ENCODE measurements around the gene TMEM9. TPM values are rescaled to one million over a fixed set of nuclear protein-coding genes. Genes with fewer than 3 reads are reported as not detected.

TMEM9 gene
- polyA plus RNA-seq, 5 donors: 129 to 155 (median 137) TPM

DNA sequence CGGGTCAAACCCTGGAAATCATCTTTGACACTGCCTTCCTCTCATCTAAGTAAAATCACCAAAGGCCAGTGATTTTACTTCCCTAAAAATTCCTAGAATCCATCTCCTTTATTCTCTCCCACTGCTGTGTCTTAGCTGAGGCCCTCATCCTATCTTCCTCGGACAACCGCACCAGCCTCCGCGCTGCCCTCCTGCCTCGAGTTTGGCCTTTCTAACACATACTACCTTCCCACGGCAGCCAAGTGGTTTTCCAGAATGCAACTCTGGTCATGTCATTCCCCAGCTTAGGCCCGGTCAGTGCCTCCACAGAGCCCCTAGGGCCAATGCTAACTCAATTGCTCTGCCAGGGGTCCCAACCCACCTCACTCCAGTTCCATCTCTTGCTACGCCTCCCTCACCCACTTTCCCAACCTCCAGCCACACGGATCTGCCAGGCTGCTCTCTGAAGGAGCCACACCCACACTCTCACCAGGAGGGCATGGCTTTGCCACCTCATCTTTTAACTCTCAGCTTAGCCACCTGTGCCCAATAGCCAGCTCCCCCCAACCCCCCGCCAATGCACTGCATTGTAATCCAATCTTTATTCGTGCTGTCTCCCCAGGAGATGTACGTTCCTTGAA is 6.8 kb downstream of the TMEM9 start:
- no peak for DNase-seq

DNA sequence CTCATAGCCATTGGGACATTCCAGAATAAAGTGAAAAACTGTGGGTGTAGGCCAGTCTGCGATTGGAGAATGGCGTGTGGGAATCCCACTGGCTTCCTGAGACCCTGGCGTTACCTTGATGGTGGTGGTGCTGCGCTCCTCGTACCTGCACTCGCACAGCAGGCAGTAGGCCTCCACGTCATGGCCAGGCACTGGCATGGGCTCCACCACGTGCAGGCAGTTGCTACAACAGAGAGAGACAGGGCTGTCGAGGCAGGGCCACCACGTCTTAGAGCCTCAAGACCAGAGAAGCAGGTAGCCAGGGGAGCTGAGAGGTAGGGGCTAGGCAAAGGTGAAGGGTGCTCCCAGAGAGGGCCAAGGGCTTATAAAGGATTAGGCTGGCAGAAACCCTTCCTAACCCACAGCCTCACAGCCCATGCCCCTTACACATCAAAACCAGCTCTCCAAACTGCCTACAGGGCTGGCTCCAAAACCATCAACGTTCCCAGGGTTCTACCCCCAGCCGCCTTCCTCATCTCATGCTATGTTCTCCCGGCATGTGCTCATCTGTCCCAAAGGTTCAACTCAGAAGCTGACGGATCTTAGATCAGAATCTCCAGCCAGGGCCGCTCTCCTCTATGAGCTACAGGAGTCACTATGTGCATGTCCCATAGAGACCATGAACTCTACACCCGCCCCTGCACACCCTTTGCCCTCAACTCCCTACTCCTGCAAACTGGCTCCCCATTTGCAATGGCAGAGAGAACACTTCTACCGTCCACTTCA is 7.5 kb downstream of the TMEM9 start:
- DNase-seq: no peak

DNA sequence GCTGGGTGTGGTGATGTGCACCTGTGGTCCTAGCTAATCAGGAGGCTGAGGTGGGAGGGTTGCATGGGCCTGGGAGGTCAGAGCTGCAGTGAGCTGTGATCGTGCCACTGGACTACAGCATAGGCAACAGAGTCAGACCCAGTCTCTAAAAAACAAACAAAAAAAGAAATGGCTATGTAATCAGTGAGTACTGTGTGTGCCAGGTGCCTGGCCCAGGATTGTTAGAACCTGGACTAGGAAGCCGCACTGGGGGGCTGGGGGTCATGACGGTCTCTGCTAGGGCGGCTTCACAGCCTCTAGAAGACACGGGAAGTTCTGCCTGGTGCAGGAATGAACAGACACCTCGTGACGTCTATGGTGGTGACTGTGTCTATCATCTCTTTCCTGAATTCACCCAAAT is 8.5 kb downstream of the TMEM9 start:
- no peak for DNase-seq

DNA sequence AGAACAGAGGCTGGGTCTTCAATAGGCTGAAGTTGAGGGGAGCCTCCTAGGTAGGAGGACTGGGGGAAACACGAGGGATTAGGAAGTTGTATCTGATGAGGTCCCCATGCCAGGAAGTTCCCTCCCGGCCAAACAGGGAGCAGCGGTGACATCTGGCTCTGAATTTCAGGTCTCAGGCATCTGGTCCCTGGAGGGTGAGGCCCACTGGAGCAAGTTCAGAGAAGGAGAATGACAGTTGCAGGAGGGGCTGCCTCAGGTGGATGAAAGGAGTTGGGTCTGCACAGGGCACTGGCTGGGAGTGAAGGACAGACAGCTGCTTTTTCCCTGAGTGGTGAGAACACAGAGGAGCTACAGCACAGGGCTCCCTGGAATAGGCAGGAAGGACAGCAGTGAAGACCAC is 9.1 kb downstream of the TMEM9 start:
- no peak for DNase-seq

DNA sequence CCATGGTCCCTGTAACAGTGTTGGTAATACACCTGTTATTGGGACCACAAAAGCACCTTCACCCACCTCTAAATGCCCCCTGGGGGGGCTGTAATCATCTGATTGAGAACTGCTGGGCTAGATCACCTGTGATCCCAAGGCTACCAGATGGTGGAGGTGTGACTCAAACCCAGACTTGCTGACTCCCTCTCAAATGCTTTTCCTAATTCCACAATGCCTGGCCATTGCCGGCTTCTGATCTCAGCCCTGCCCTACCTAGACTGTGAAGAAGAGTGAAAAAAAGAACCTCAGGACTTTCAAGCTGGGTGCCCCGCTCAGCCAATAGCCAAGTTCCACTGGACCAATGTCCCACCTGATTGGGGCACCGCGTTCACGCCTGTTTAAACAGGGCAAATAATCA is 9.6 kb downstream of the TMEM9 start:
- DNase-seq: no peak

DNA sequence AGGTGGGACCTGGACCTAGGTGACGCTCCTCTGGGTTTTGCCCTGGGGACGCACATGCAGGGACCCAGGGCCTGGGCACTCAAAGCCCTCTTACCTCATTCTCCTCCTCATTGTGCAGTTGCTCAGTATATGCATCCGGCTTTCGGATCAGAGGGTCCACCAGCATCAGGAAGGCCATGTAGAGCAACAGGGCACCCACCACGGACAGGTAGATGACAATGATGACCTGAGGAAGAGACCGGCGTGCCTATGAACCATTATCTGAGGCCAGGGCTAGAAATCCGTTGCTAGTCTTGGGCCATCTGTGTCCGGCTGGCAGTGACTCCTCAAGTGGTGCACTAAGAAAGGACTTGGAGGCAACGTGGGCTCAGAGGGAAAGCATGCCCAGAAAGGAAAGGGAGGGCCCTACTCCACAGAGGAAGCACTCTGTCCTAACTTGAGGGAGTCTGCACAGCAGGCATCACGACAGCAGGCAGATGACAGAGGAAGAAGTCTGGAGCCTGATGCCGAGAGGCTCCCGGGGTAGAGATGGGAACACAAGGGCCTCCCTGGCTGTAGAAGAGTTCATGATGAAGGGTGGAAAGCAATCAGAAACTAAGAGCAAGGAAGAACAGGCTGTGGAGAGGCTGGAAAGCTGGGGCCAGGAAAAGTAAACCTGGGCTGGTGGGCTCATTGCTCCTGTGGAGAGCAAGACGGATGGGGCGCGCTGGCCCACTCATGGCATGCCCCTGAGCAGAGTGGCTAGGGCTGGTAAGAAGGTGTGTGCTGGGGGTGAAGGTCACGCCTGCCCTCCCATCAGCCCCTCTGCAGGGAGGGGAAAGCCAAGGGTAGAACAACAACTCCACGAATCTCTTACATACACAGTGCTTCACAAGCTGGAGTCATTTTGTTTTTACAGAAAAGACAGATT is 10.3 kb downstream of the TMEM9 start:
- no peak for DNase-seq

DNA sequence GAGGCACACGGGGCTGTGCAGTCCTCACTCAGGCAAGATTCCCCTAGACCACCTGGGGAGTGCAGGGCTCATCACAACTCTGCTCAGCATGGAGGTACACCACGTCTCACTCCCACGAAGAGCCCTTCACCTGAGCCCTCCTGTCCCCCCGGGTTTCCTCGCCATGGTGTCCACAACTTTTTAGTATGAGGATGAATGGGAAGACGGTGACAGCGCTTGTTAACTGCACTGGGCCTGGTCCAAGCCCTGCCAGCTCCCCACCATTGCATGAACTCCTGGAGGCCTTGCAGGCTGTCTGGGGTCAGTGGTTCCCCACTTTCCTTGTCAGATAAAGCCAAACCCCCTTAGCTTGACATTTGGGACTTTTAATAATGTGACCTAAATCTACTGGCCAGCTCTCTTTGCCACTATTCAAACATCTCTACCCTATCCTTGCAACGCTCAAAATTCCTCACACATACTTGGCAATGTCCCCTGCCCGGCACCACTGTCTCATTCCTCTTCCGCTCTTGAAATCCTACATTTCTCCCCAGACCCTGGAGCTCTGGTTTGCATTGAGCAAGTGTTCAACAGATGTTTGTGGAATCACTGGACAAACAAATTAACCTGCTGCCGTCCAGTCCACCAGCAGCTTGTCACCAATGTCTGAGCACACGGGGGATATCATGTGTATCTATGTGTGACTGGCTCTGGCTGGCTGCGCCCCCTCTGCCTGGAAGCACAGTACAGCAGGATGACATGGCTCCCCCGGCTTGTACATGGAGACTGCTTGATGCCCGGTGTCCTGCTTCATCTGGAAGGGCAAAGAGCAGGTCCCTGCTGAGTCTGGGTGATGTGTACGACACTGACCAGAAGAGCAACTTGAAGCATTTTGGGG is 11.2 kb downstream of the TMEM9 start:
- DNase-seq: no peak

DNA sequence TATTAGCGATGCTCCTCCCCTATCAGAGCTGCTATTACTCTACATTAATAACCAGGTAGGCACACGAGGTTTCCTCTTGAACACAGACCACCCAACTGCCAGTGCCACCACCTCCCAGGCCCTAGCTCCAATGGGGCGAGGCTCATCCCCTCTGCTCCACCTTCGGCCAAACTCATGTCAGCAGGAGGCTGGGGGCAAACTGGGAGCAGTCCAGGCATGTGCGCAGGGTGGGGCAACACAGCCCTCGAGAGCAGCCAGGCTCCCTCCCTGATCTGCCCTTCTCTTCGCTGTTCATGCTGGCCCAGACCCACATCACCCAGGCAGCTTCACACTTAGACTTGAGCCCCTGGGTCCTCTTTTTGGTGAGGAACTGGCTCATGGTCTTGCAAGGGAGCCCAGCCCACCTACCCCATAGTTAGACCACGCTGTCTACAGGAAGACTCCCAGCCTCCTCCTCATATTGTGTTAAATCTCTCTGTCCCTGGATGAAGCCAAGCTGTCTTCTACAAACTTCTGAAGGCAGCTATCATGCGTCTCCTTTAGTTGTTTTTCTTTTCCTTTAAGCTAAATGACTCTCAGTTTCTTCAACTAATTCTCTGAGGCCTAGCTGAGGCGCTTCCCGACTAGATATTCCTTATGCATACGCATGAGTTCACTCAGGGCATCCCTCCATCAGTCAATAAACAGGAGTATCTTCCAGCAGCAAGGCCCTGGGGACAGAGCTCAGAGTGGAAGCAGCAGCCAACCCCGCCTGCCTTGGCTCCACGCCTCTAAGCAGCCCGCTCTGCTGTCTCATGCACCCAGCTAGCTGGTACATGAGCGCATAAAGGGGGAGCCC is 12.0 kb downstream of the TMEM9 start:
- no peak for DNase-seq

DNA sequence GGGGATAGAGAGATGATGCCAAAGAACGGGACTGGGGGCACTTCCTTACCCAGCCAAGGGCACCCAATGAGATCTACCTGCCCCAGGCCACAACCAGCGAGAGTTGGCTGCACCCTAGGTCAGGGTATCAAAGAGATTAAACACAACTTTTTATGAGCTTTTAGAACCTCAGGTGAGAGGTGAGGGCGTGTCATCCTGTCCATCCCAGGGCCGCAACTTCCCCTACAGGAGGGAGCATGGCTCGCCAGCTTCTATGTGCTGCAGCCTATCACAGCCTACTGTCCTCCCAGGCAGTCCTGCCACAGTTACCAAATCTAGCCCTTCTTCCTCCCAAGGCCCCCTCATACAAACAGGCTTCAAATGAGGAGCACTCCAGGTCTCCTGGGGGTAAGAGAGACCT is 12.9 kb downstream of the TMEM9 start:
- DNase-seq: no peak

DNA sequence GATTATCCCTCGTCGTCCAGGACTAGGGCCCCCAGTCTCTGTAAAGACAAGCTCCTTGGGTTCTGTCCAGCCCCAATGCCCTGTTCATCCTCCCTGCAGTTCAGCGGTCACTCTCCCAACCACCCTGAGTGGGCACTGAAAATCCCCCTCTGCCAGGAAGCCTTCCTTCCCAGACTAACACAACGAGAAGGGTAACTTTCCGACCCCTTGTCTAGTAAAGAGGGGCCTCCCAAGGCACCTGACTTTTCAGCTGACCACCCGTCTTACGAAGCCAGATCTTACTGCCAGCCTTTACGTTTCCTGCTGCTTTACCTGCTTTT is 13.4 kb downstream of the TMEM9 start:
- DNase-seq: no peak

DNA sequence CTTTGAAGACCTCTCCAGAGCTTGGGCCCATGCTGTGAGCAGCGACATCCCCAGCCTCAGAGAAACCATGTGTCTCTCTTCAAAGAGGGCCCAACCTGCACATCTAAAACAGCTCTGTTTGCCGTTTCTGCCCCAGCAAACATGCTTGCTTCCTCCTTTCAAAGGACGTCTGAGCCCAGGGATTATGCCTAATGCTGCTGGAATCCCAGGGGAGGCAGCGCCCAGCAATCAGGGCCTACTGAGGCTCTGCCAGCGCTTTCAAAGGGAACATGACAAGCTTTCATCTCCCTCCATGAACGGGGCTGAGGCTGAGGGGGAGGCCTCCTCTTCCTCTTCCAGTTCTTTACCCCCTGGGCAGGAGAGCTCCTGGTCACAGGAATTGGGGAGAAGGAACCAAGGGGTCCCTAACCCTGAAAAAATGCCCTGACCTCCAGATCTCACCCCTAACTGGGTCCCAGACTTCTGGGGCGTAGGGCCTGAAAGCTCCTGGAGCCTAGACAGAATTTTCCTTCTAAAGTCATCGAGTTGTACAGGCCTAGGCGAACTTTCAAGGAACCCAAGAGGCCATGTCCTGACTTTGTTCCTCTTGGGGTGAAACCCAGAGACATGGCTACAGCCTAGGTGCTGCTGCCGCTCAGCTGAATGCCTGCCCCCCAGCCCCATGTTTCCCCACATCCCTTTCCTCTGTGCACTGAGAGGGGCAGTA is 13.9 kb downstream of the TMEM9 start:
- DNase-seq: no peak

DNA sequence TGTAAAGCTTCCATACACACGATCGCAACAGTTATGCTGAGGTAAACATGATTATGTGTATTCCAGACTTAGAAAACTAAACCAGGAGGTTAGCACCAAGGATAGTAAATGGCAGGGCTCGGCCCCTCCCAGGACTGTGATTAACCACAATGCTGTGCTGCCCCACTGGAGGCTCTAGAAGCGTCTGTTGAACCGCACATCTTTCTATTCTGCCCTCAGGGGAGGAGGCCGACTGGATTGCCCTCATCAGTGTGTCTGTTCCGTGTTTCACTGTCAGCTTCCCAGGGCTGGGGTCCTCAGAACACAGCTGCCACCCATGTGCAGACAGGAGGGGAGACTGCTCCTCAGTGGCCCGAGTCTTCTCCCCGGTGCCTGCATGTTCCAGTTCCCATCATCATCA is 14.5 kb downstream of the TMEM9 start:
- no peak for DNase-seq

DNA sequence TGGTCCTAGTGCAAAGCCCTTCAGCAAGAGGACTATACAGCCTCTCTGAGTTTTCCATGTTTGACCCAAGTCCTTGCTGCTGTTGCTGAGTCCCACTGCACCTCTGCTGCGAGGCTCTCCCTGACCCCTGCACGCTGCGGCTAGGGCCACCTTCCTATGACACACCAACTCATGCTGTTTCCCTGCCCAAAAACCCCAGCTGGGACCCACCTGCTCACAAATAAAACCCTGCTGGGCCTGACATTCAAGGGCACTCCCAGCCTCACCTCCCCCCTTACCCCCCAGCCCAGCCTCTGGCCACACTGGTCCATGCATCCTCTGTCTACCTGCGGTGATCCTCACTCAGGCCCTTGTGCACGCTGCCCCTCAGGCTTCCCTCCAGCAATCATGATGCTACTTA is 15.0 kb downstream of the TMEM9 start:
- no peak for DNase-seq

DNA sequence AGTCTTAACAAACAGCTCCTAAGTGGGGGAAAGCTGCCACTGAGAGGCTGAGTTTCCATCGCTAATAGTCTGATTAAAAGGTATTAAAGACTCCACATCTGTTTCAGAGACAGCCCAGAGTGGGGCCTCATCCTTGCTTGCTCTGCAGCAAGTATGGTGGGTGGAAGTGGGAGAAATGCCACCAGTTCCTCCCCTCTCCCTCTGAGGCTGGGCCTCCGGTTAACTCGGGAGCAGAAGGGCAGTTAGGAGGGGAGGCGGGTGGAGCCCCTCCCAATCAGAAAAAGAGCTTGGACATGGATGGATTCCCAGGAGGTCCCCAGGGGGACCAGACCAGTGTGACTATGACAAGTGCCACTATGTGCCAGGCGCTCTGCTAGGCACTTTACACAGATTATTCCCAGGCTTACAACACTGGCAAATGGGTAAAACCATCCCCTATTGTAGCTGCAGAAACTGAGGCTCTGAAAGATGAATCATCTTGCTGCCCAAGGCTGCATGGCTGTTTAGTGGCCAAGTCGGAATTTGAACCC is 15.9 kb downstream of the TMEM9 start:
- no peak for DNase-seq

DNA sequence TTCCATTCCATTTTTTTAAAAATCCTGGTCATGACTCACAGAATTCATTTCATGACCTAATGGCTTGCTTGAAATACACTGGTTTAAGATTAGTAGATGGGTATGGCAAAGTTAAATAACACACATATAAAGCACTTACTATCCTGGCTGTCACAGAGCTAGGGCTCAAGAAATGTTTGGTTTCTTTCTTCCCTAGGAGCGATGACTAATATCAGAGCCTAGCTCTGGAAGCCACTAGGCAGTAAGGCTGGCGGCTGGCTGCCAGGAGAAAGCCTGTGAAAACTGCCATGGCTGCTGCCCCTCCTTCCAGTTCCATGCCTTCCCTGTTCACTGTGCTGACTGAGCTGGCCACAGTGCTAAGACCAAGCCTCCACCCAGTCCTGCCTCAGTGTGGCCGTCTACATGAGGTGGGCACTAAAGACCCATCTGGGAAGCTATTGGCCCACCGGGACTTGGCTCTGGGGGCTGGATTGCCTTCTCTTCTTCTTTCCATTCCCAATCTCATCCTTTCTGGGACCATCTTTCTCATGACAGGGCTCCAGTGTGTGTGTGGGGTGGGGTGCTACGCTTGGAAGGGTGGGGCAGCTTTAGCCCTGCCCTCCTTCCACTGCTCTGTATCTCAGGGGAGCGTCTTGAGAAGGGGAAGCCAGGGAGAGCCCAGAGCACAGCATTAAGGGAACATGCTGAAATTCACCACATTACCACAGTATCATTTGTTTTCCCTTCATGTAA is 16.5 kb downstream of the TMEM9 start:
- DNase-seq: peak in 1 of 2 donors; percentile 40

DNA sequence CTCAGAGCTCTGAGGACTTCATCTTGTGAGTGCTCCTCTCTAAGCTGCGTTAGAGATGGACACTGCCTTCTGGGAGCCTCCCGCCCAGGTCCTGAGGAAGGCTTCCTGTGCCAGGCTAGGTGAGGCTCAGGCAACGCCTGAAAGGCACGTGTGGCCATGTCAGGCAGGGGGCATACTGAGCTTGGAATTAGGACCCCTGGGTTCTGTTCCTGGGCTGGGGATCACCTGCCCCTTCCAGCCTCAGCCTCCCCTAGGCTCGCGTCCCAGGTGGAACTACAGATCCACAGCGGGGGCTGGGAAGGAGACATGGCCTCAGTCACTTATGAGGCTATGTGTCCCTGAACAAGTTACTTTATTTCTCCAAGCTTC is 17.3 kb downstream of the TMEM9 start:
- no peak for DNase-seq

DNA sequence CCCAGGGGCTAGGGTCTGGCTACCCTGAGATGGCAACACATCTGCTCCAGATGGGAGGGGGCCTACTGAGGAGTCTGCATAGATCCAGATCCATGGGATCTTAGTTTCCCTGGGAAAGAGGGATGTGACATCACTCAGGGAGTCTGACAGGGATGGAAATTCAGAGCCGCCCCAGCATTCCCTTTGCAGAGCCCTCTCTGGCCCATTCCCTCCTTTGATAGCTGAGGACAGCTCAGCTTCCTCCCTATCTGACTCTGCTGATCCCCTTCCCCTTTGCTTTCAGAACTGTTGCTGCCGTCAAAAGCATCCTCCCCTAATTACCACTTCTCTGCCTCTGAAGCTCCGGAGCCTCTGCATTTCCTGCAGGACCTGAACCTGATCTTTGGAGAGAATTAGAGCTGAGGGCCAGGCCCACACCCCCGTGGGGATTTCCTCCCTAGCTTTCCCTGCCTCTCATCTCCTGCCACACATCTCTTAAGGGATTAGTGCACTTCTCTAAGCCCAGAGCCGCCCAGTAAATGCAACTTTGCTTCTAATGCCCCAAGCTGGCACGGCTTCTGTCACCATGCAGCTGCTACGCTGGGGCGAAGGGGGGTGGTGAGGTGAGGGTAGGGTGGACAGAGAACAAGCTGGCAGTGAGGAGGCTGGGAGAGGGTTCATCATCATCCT is 17.8 kb downstream of the TMEM9 start:
- DNase-seq: no peak

DNA sequence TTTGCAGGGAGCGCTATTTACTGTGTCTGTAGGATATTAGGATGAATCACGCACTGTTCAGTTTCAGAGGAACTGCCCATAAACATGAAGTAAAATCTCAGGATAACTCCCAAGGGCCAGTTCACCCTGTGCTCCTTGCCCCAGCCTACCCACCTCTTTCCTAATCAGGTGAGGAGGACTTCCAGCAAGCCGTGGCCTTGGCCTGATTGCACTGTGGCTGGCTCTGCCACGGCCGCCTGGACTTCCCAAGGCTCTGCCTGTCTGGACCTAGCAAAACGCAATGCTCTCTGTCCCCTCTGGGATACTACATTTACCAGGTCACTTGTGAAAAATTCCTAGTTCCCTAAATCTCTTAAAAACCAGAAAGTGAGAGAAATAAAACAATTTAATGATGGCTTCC is 19.9 kb downstream of the TMEM9 start:
- no peak for DNase-seq

DNA sequence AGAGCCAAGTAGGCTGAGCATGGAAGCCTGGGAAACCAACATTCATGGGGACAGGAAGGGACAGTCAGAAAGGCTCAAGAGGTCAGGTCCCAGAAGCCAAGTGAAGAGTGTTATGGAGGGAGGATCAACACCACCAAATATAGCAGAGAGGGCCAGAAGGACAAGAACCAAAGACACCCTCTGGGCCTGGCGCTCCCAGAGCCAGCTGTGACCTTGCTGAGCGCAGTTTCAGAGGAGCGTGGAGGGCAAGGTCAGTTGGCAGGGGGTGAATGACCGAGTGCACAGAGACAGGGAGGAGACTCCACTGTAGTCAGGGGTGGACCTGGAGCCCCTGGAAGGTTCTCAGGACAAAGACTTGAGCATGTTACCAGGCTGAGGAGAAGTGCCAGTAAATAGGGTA is 22.9 kb downstream of the TMEM9 start:
- DNase-seq: no peak
